K562 (cell line): ENCODE data around the gene PRKCE. TPM values are rescaled to one million over a fixed set of nuclear protein-coding genes. Genes with fewer than 3 reads are reported as not detected.
A peak's percentile ranks its signal among the peaks of the same experiment; 100 is the strongest.

Experiments used
- ATAC-seq: fragments of 200-7000 bp; cut with Tn5 transposase; 3 replicates; pipeline ENCODE4 v1.9.1; 2020; ENCODE audit warnings: moderate library complexity
- BruUV-seq: library from RNA; stranded (reverse); fragments of 400-500 nt; replicated peaks from 2 replicates; lab custom pipeline; 2021; lab: Mats Ljungman, UMichigan
- CTCF ChIA-PET: fragments of 300-600 bp; formaldehyde crosslinking; extraction: SDS; loops from one replicate; lab custom pipeline; 2021; ENCODE audit warnings: low intra/inter-chr PET ratio; lab: Yijun Ruan, JAX
- POLR2A ChIA-PET: fragments of 300-600, 350-650 bp; sonication (Branson Sonifier 250); formaldehyde crosslinking; extraction: SDS; loops from one replicate; lab custom pipeline; 2021; ENCODE audit warnings: antibody characterized with exemption, inconsistent platforms; lab: Yijun Ruan, JAX
- DNase-seq, 4 experiments: peaks; one replicate each; pipeline versions ENCODE4 v3.0.0 to v3.0.0-alpha.2; 2011 to 2018; ENCODE audit warnings: low spot score in 3 of 4, mixed read lengths in 3 of 4; ENCODE audit errors: extremely low read depth in 1 of 4
- FAIRE-seq: peaks from 2 replicates; lab custom pipeline; 2011; peaks lifted over from hg19 to GRCh38; lab: Jason Lieb, UNC
- H2AFZ ChIP-seq: 2 replicates; pipeline ENCODE4 v1.6.0; 2011; ENCODE audit warnings: low read depth, low read length, control low read depth, inconsistent platforms
- H3K27ac ChIP-seq: fragments of 200-600 bp; 3 replicates; pipeline ENCODE4 v1.8.0; 2011; ENCODE audit warnings: low read depth, mild to moderate bottlenecking, control low read depth, inconsistent platforms, low read length, moderate library complexity, mixed read lengths; ENCODE audit errors: extremely low read depth
- H3K27me3 ChIP-seq, 2 experiments: fragments of 300-600 bp in 1 of 2; 2 replicates in 1 of 2; 3 replicates in 1 of 2; pipeline versions ENCODE4 v1.6.0 to v1.8.0; 2011; ENCODE audit warnings: inconsistent platforms in 2 of 2, low read length in 2 of 2, mild to moderate bottlenecking in 1 of 2, mixed read lengths in 1 of 2, moderate library complexity in 1 of 2; ENCODE audit not compliant: control insufficient read depth in 2 of 2, insufficient read depth in 2 of 2
- H3K36me3 ChIP-seq: fragments of 300-600 bp; 3 replicates; pipeline ENCODE4 v1.8.0; 2011; ENCODE audit warnings: mild to moderate bottlenecking, low read length, inconsistent platforms; ENCODE audit not compliant: control insufficient read depth, insufficient read depth
- H3K4me1 ChIP-seq, 2 experiments: fragments of 200-600 bp in 1 of 2; replicated peaks in 1 of 2; 2 replicates in 1 of 2; 3 replicates in 1 of 2; pipeline versions ENCODE4 v1.5.1 to v1.8.0; 2011; ENCODE audit warnings: inconsistent platforms in 2 of 2, low read length in 2 of 2, mild to moderate bottlenecking in 1 of 2, mixed read lengths in 1 of 2, moderate library complexity in 1 of 2; ENCODE audit not compliant: control insufficient read depth in 2 of 2, insufficient read depth in 2 of 2
- H3K4me2 ChIP-seq: 2 replicates; pipeline ENCODE4 v1.6.1; 2011; ENCODE audit warnings: low read length, control low read depth, inconsistent platforms, mixed read lengths; ENCODE audit not compliant: insufficient read depth
- H3K4me3 ChIP-seq: fragments of 200-600 bp; sonication (generic), shearing (Covaris generic); 2 replicates; pipeline ENCODE4 v1.5.1; 2016; ENCODE audit warnings: control low read depth, inconsistent platforms
- H3K79me2 ChIP-seq: fragments of 200-600 bp; 3 replicates; pipeline ENCODE4 v1.8.0; 2011; ENCODE audit warnings: low read length, inconsistent platforms; ENCODE audit not compliant: control insufficient read depth, insufficient read depth
- H3K9ac ChIP-seq, 2 experiments: 2 replicates each; pipeline versions ENCODE4 v1.6.0 to v1.6.1; 2011; ENCODE audit warnings: low read depth in 2 of 2, low read length in 2 of 2, control low read depth in 1 of 2, inconsistent platforms in 1 of 2, mild to moderate bottlenecking in 1 of 2, mixed read lengths in 1 of 2; ENCODE audit not compliant: insufficient read depth in 1 of 2
- H3K9me1 ChIP-seq: one replicate; pipeline ENCODE4 v1.6.0; 2011; ENCODE audit warnings: inconsistent platforms, mild to moderate bottlenecking, low read length, moderate library complexity; ENCODE audit not compliant: control insufficient read depth, insufficient read depth
- H3K9me3 ChIP-seq: replicated peaks from 2 replicates; pipeline ENCODE4 v1.5.1; 2011; ENCODE audit warnings: low read depth, low read length, inconsistent platforms; ENCODE audit not compliant: control insufficient read depth, insufficient read depth
- H4K20me1 ChIP-seq: replicated peaks from 2 replicates; pipeline ENCODE4 v1.6.1; 2011; ENCODE audit warnings: low read length, inconsistent platforms, mixed read lengths; ENCODE audit not compliant: control insufficient read depth, insufficient read depth
- ARID2 ChIP-seq: fragments of 450-650 bp; IDR thresholded peaks from 2 replicates; pipeline ENCODE4 v1.6.1; 2017; ENCODE audit warnings: antibody characterized with exemption, mild to moderate bottlenecking
- ATF1 ChIP-seq, 2 experiments: fragments of 450-650 bp in 1 of 2; IDR thresholded peaks; 2 replicates each; pipeline ENCODE4 v1.6.1; 2016; ENCODE audit warnings: missing compliant biosample characterization in 1 of 2, missing genetic modification characterization in 1 of 2
- ATF7 ChIP-seq: fragments of 450-650 bp; IDR thresholded peaks from 2 replicates; pipeline ENCODE4 v1.7.1; 2014; ENCODE audit warnings: mild to moderate bottlenecking, moderate library complexity
- CTCF ChIP-seq, 3 experiments: IDR thresholded peaks in 2 of 3; conservative IDR thresholded peaks in 1 of 3; 2 replicates each; pipeline ENCODE4 v1.5.1; 2011 to 2012; ENCODE audit warnings: low read length in 3 of 3, mild to moderate bottlenecking in 3 of 3, control low read depth in 2 of 3, improper control_type of control experiment in 1 of 3, inconsistent platforms in 1 of 3, low read depth in 1 of 3, mixed read lengths in 1 of 3, moderate library complexity in 1 of 3; ENCODE audit not compliant: insufficient read depth in 2 of 3
- DEAF1 ChIP-seq: fragments of 450-650 bp; formaldehyde crosslinking; IDR thresholded peaks from 2 replicates; pipeline ENCODE4 v1.4.0; 2020; ENCODE audit warnings: mild to moderate bottlenecking, moderate library complexity
- FOSL1 ChIP-seq: fragments of 200-800 bp; sonication (Bioruptor generic); conservative IDR thresholded peaks from 2 replicates; pipeline ENCODE4 v1.6.1; 2016; ENCODE audit warnings: missing genetic modification characterization, missing compliant biosample characterization
- HNRNPH1 ChIP-seq: fragments of 200-400 bp; formaldehyde crosslinking; optimal IDR thresholded peaks from 2 replicates; pipeline ENCODE3; 2017; ENCODE audit warnings: low read depth, mild to moderate bottlenecking, low read length, moderate library complexity
- MYC ChIP-seq, 2 experiments: fragments of 250-450 bp in 1 of 2; sonication (Bioruptor Pico) in 1 of 2; IDR thresholded peaks; 2 replicates each; pipeline versions ENCODE4 v1.5.1 to v1.6.1; 2012 to 2021; ENCODE audit warnings: low read depth in 2 of 2, borderline replicate concordance in 1 of 2, improper control_type of control experiment in 1 of 2, low read length in 1 of 2, mild to moderate bottlenecking in 1 of 2, moderate library complexity in 1 of 2
- NONO ChIP-seq, 2 experiments: fragments of 200-400 bp in 1 of 2; fragments of 450-650 bp in 1 of 2; formaldehyde crosslinking in 1 of 2; IDR thresholded peaks; 2 replicates each; pipeline ENCODE4 v1.6.1; 2017; ENCODE audit warnings: low read depth in 2 of 2, mild to moderate bottlenecking in 2 of 2, moderate library complexity in 2 of 2, low read length in 1 of 2
- RAD21 ChIP-seq, 2 experiments: fragments of 250-450 bp in 1 of 2; fragments of 450-650 bp in 1 of 2; sonication (Bioruptor Pico) in 1 of 2; formaldehyde crosslinking in 1 of 2; IDR thresholded peaks in 1 of 2; conservative IDR thresholded peaks in 1 of 2; 2 replicates each; pipeline versions ENCODE4 v1.4.0 to v1.8.0; 2020 to 2022; ENCODE audit warnings: mild to moderate bottlenecking in 2 of 2, moderate library complexity in 1 of 2
- SMARCB1 ChIP-seq: IDR thresholded peaks from 2 replicates; pipeline ENCODE4 v1.6.1; 2011; ENCODE audit warnings: improper control_type of control experiment, low read depth; ENCODE audit not compliant: insufficient read length
- YY1 ChIP-seq, 3 experiments: IDR thresholded peaks; 2 replicates each; pipeline ENCODE4 v1.6.1; 2011; ENCODE audit warnings: low read length in 2 of 3, mild to moderate bottlenecking in 2 of 3, moderate library complexity in 2 of 3, borderline replicate concordance in 1 of 3, control low read depth in 1 of 3, low read depth in 1 of 3; ENCODE audit not compliant: insufficient read depth in 3 of 3, insufficient replicate concordance in 2 of 3, control insufficient read depth in 1 of 3, insufficient read length in 1 of 3; ENCODE audit errors: extremely low read depth in 1 of 3
- ZNF212 ChIP-seq: fragments of 450-650 bp; formaldehyde crosslinking; IDR thresholded peaks from 2 replicates; pipeline ENCODE4 v1.4.0; 2020; ENCODE audit warnings: mild to moderate bottlenecking
- WGBS: fragments of 100-300 bp; shearing (Covaris generic); methylation state at CpG from one replicate; pipeline ENCODE4 v1.1.6; 2016; ENCODE audit warnings: low coverage, mixed read lengths; ENCODE audit not compliant: insufficient coverage; ENCODE audit errors: missing lambda C conversion rate; 5-methylcytosine and 5-hydroxymethylcytosine counted together
- in situ Hi-C: fragments of 300-500 bp; cut with MboI; formaldehyde crosslinking; loops from 4 replicates; pipeline ENCODE4 v1.15.0; 2018; ENCODE audit warnings: inconsistent platforms, mixed read lengths
- intact Hi-C: fragments of 100-400 bp; cut with micrococcal nuclease; formaldehyde crosslinking; loops from 2 replicates; pipeline ENCODE4 v1.14.2; 2022
- polyA plus RNA-seq, 8 experiments: library from polyadenylated mRNA; depleted of rRNA in 4 of 8; stranded (reverse) in 5 of 8; unstranded in 3 of 8; fragments of >200 nt; fragmentation: Nextera tagmentation in 2 of 8; fragmentation: Illumina TruSeq in 1 of 8; extraction: Ambion mirVana in 2 of 8; extraction: Trizol in 1 of 8; gene quantifications; 2 replicates each; pipeline versions ENCODE4 v1.2.1 to v1.2.3, GENCODE V29; 2011 to 2014; ENCODE audit warnings: inconsistent platforms in 1 of 8, missing spikeins in 1 of 8
- total RNA-seq, 7 experiments: library from RNA; depleted of rRNA in 6 of 7; stranded (reverse); fragments of >200 nt in 6 of 7; fragmentation: Illumina TruSeq in 2 of 7; extraction: Trizol in 2 of 7; gene quantifications; 2 replicates each; pipeline versions ENCODE4 v1.2.1 to v1.2.3, GENCODE V29; 2011 to 2021; ENCODE audit warnings: low replicate concordance in 1 of 7

Gene PRKCE
- total and polyA plus RNA-seq, 9 of the 15 experiments (the other 6 are each of a cell fraction or from before 2014, with no cell fraction given): 0.06 to 1.0 (median 0.22) TPM; not detected in 1

GRCh38 chr2:45643543-45644542 is 7.6 kb upstream of the PRKCE start:
- H3K4me2 ChIP-seq: 0 out of 2 replicates have a peak overlapping the region, but pooled peaks have one; percentile 6
- H3K27ac ChIP-seq: no peak overlapping the region
- 9% methylated on average over 28 of the region's 49 CpGs for WGBS
- FAIRE-seq: peak; percentile 15
- H3K9ac ChIP-seq: peak overlapping the region in 1 of 2 experiments; percentile 40; a peak in 1 of 4 replicates
- in situ Hi-C loops: no loop called here
- no peaks in the 10 kb centered on the region for H3K9me1 ChIP-seq
- peak; percentile 75 to 90 (median 88) for DNase-seq
- H3K27me3 ChIP-seq: peaks cover 18 to 52% of the 10 kb centered on the region in 2 experiments
- H3K4me1 ChIP-seq: peaks cover 2 to 8% of the 10 kb centered on the region in 2 experiments; a peak in 4 of 5 replicates
- peak overlapping the region; percentile 34; the same call in 1 of the 2 replicates for H2AFZ ChIP-seq
- no TSS peak for BruUV-seq
- no peaks in the 10 kb centered on the region for H3K79me2 ChIP-seq
- H3K4me3 ChIP-seq: no peak overlapping the region
- peak; percentile 100 for ATAC-seq
- H3K9me3 ChIP-seq: no peaks in the 10 kb centered on the region
- CTCF ChIA-PET: interaction anchor here (0.6 to 2.5 kb wide), 8 partner anchors 9 to 818 kb away, joined by 3 to 24 read pairs (median 3); no protein-coding TSS in a partner anchor
- POLR2A ChIA-PET: interaction anchor here (0.6 kb wide), 1 partner anchor 169 kb away, joined by 3 read pairs; no protein-coding TSS in a partner anchor
- intact Hi-C loops: loop anchor here (1.0 to 10.0 kb wide), 4 partner anchors 56 to 292 kb away; no protein-coding TSS in a partner anchor
- H3K36me3 ChIP-seq: no peaks in the 10 kb centered on the region
- no peaks in the 10 kb centered on the region for H4K20me1 ChIP-seq
- TF ChIP-seq MYC (IDR thresholded peaks at IDR 0.05; ENCODE audit: low read depth, low read length): peak; percentile 25; the same call in 1 of the 2 replicates
- TF ChIP-seq MYC (CRISPR knock-in tag; IDR thresholded peaks at IDR 0.05; ENCODE audit: borderline replicate concordance, low read depth): no peak
- peak in 1 of 3 experiments; percentile 52 for TF ChIP-seq YY1 (IDR thresholded peaks at IDR 0.05; ENCODE audit: borderline replicate concordance in 1 of 3, control insufficient read depth in 1 of 3, extremely low read depth in 1 of 3, insufficient read depth in 3 of 3, insufficient read length in 1 of 3, insufficient replicate concordance in 2 of 3, low read depth in 1 of 3, low read length in 2 of 3)
- TF ChIP-seq RAD21 (CRISPR knock-in tag; conservative IDR thresholded peaks at IDR 0.05 in 1 of 2, IDR thresholded peaks at IDR 0.05 in 1 of 2): peak; percentile 98
- 0 out of 4 replicates have a peak, but pooled peaks of 1 of the 2 experiments have one; percentile 18 for TF ChIP-seq NONO (IDR thresholded peaks at IDR 0.05; ENCODE audit: low read depth in 2 of 2, low read length in 1 of 2)
- TF ChIP-seq ZNF212 (CRISPR knock-in tag): no peak
- TF ChIP-seq FOSL1 (tag): peak; percentile 52; the same call in 1 of the 2 replicates
- TF ChIP-seq CTCF (IDR thresholded peaks at IDR 0.05 in 2 of 3, conservative IDR thresholded peaks at IDR 0.05 in 1 of 3; ENCODE audit: insufficient read depth in 2 of 3, low read depth in 1 of 3, low read length in 3 of 3): peak; percentile 86 to 92 (median 89)
- TF ChIP-seq ATF7: peak; percentile 42; the same call in 1 of the 2 replicates
- peak; percentile 96 for TF ChIP-seq DEAF1
- no peak for TF ChIP-seq SMARCB1
- no peak for TF ChIP-seq HNRNPH1
- TF ChIP-seq ARID2: peak; percentile 86
- no peak for TF ChIP-seq ATF1 (CRISPR knock-in tag; IDR thresholded peaks at IDR 0.05)
- peak; percentile 30; the same call in 1 of the 2 replicates for TF ChIP-seq ATF1 (tag; IDR thresholded peaks at IDR 0.05)
